Endothelial cell of umbilical vein (primary cell): ENCODE measurements around the gene ITGA5. TPM values are rescaled to one million over a fixed set of nuclear protein-coding genes. Genes with fewer than 3 reads are reported as not detected.

Experiments used
- BruUV-seq: library from RNA; stranded (reverse); fragments of 400-500 nt; replicated peaks from 2 replicates; lab custom pipeline; 2021; lab: Mats Ljungman, UMichigan
- CTCF ChIA-PET: fragments of 300-600, 350-600 bp; sonication (Branson Sonifier 250); formaldehyde crosslinking; loops from one replicate; lab custom pipeline; 2021; ENCODE audit warnings: antibody characterized with exemption, inconsistent platforms; lab: Charles Lee
- POLR2A ChIA-PET: fragments of 300-600, 350-600 bp; sonication (Branson Sonifier 250); formaldehyde crosslinking; loops from one replicate; lab custom pipeline; 2021; ENCODE audit warnings: antibody characterized with exemption, inconsistent platforms; lab: Charles Lee
- DNase-seq: peaks from one replicate; pipeline ENCODE4 v3.0.0-alpha.2; 2011; ENCODE audit warnings: low read depth, low spot score
- FAIRE-seq: peaks from 2 replicates; lab custom pipeline; 2011; peaks lifted over from hg19 to GRCh38; lab: Jason Lieb, UNC
- H2AFZ ChIP-seq: 2 replicates; pipeline ENCODE4 v1.6.0; 2012; ENCODE audit warnings: low read depth, low read length, control low read depth, inconsistent platforms
- H3K27ac ChIP-seq: 2 replicates; pipeline ENCODE4 v1.5.1; 2011; ENCODE audit warnings: low read depth, mild to moderate bottlenecking, control low read depth, low read length, moderate library complexity; ENCODE audit not compliant: insufficient read depth
- H3K27me3 ChIP-seq, 2 experiments: 2 replicates each; pipeline versions ENCODE4 v1.6.0 to v1.6.1; 2011; ENCODE audit warnings: low read length in 2 of 2, mixed read lengths in 1 of 2; ENCODE audit not compliant: control insufficient read depth in 2 of 2, insufficient read depth in 2 of 2
- H3K36me3 ChIP-seq, 2 experiments: 2 replicates in 1 of 2; 3 replicates in 1 of 2; pipeline ENCODE4 v1.5.1; 2011; ENCODE audit warnings: low read length in 2 of 2, mild to moderate bottlenecking in 1 of 2, moderate library complexity in 1 of 2; ENCODE audit not compliant: control insufficient read depth in 2 of 2, insufficient read depth in 2 of 2; ENCODE audit errors: extremely low read depth in 1 of 2
- H3K4me1 ChIP-seq: 3 replicates; pipeline ENCODE4 v1.5.1; 2011; ENCODE audit warnings: mild to moderate bottlenecking, low read length; ENCODE audit not compliant: control insufficient read depth, insufficient read depth; ENCODE audit errors: extremely low read depth
- H3K4me2 ChIP-seq: 2 replicates; pipeline ENCODE4 v1.6.1; 2011; ENCODE audit warnings: low read length, control low read depth, mixed read lengths; ENCODE audit not compliant: insufficient read depth
- H3K4me3 ChIP-seq, 3 experiments: fragments of 200-600 bp in 1 of 3; sonication (generic), shearing (Covaris generic) in 1 of 3; replicated peaks in 1 of 3; 2 replicates each; pipeline ENCODE4 v1.5.1; 2011 to 2016; ENCODE audit warnings: control low read depth in 3 of 3, low read length in 3 of 3, mild to moderate bottlenecking in 2 of 3, inconsistent platforms in 1 of 3, low read depth in 1 of 3, moderate library complexity in 1 of 3; ENCODE audit not compliant: insufficient read depth in 1 of 3
- H3K79me2 ChIP-seq: 2 replicates; pipeline ENCODE4 v1.6.0; 2012; ENCODE audit warnings: low read length, inconsistent platforms; ENCODE audit not compliant: control insufficient read depth, insufficient read depth
- H3K9ac ChIP-seq: replicated peaks from 2 replicates; pipeline ENCODE3; 2011; ENCODE audit warnings: low read length, control low read depth; ENCODE audit not compliant: insufficient read depth; ENCODE audit errors: extremely low read depth
- H3K9me1 ChIP-seq: replicated peaks from 3 replicates; pipeline ENCODE4 v1.6.0; 2011; ENCODE audit warnings: mild to moderate bottlenecking, low read length; ENCODE audit not compliant: control insufficient read depth, insufficient read depth; ENCODE audit errors: extremely low read depth
- H3K9me3 ChIP-seq: replicated peaks from 2 replicates; pipeline ENCODE4 v1.5.1; 2012; ENCODE audit warnings: low read length, inconsistent platforms; ENCODE audit not compliant: control insufficient read depth, insufficient read depth
- H4K20me1 ChIP-seq: replicated peaks from 2 replicates; pipeline ENCODE3; 2011; ENCODE audit warnings: mild to moderate bottlenecking, low read length; ENCODE audit not compliant: control insufficient read depth, insufficient read depth; ENCODE audit errors: extremely low read depth
- CTCF ChIP-seq, 2 donors: IDR thresholded peaks; 1 replicate in 1 of 2; 2 replicates in 1 of 2; pipeline ENCODE4 v1.5.1; 2011; ENCODE audit warnings: low read length in 2 of 2, mild to moderate bottlenecking in 2 of 2, moderate library complexity in 2 of 2, control low read depth in 1 of 2, inconsistent platforms in 1 of 2, low read depth in 1 of 2; ENCODE audit not compliant: insufficient read depth in 1 of 2; ENCODE audit errors: extremely low read depth in 1 of 2
- EZH2 ChIP-seq: IDR thresholded peaks from 2 replicates; pipeline ENCODE4 v1.6.1; 2012; ENCODE audit warnings: borderline replicate concordance, low read depth, mild to moderate bottlenecking, moderate library complexity, low read length, inconsistent platforms; ENCODE audit not compliant: severe bottlenecking
- FOS ChIP-seq: IDR thresholded peaks from 2 replicates; pipeline ENCODE4 v1.6.1; 2011; ENCODE audit warnings: mild to moderate bottlenecking, low read length, moderate library complexity, borderline replicate concordance; ENCODE audit not compliant: insufficient read depth
- GATA2 ChIP-seq: IDR thresholded peaks from 2 replicates; pipeline ENCODE4 v1.7.0; 2011; ENCODE audit warnings: low read depth, mild to moderate bottlenecking, moderate library complexity, mixed read lengths, low read length; ENCODE audit not compliant: insufficient read length, insufficient read depth
- JUN ChIP-seq: IDR thresholded peaks from 2 replicates; pipeline ENCODE4 v1.6.1; 2011; ENCODE audit warnings: borderline replicate concordance, low read depth; ENCODE audit not compliant: insufficient read length, insufficient read depth
- MAX ChIP-seq: IDR thresholded peaks from 2 replicates; pipeline ENCODE4 v1.6.1; 2011; ENCODE audit not compliant: insufficient read depth, insufficient read length
- MYC ChIP-seq: IDR thresholded peaks from one replicate; pipeline ENCODE4 v1.6.1; 2011; ENCODE audit warnings: mild to moderate bottlenecking, low read depth, low read length
- POLR2A ChIP-seq: IDR thresholded peaks from 2 replicates; pipeline ENCODE4 v1.6.1; 2012; ENCODE audit warnings: low read depth, mild to moderate bottlenecking, control low read depth, low read length
- POLR2AphosphoS5 ChIP-seq: IDR thresholded peaks from 2 replicates; pipeline ENCODE4 v1.6.1; 2012; ENCODE audit warnings: low read depth, mild to moderate bottlenecking, control low read depth, low read length, moderate library complexity; ENCODE audit not compliant: insufficient read depth
- dilution Hi-C: fragments of 300-500 bp; cut with MboI; formaldehyde crosslinking; loops from one replicate; pipeline ENCODE4 v1.15.0; 2019; ENCODE audit warnings: low sequenced_read_pairs; ENCODE audit not compliant: extremely low pct_ligation_motif_present
- intact Hi-C: fragments of 100-400 bp; cut with micrococcal nuclease; formaldehyde crosslinking; loops from one replicate; pipeline ENCODE4 v1.10.0; 2022
- polyA plus RNA-seq, 4 experiments: library from polyadenylated mRNA; depleted of rRNA in 3 of 4; stranded (reverse) in 3 of 4; unstranded in 1 of 4; fragments of >200 nt; gene quantifications; 2 replicates each; pipeline versions ENCODE4 v1.2.1 to v1.2.3, GENCODE V29; 2011 to 2012; ENCODE audit warnings: missing spikeins in 1 of 4
- total RNA-seq: library from RNA; stranded (reverse); gene quantifications from 2 replicates; pipeline ENCODE4 v1.2.3, GENCODE V29; 2021

Gene ITGA5
- total and polyA plus RNA-seq, 2 donors (not counting 3 experiments of a cell fraction or from before 2014, with no cell fraction given): 657 to 938 TPM

GRCh38 chr12:54455760-54456469 lies 36.8 kb upstream of the ITGA5 start:
- no TSS peak for BruUV-seq
- Histone ChIP-seq H3K79me2 (no peaks in the 10 kb centered on the region), H3K9me1 (no peaks in the 10 kb centered on the region), H4K20me1 (no peaks in the 10 kb centered on the region), H3K36me3 (no peaks in the 10 kb centered on the region), H3K4me2 (no peak overlapping the region), H3K4me3 (no peak overlapping the region), H3K27ac (no peak overlapping the region), H3K9me3 (no peaks in the 10 kb centered on the region), H3K27me3 (peaks cover 3% of the 10 kb centered on the region in 2 experiments), H3K9ac (no peak overlapping the region), H2AFZ (no peak overlapping the region), H3K4me1 (peaks cover 8% of the 10 kb centered on the region)
- intact Hi-C loops: no loop called here
- dilution Hi-C loops: no loop called here
- DNase-seq (peak; percentile 41), FAIRE-seq (no peak)
- no peak for TF ChIP-seq MAX
- TF ChIP-seq FOS: peak; percentile 17
- CTCF ChIA-PET: interaction anchor here (1.6 to 2.0 kb wide), 3 partner anchors 17 to 85 kb away, joined by 4 to 8 read pairs (median 6); no protein-coding TSS in a partner anchor
- POLR2A ChIA-PET: no interaction called here

GRCh38 chr12:54452628-54453027 lies 33.6 kb upstream of the ITGA5 start:
- H2AFZ ChIP-seq: no peak overlapping the region
- H3K9me1 ChIP-seq: no peaks in the 10 kb centered on the region
- no peak overlapping the region for H3K4me2 ChIP-seq
- no peaks in the 10 kb centered on the region for H3K9me3 ChIP-seq
- ChIA-PET CTCF (interaction anchor here (1.1 to 1.6 kb wide), 3 partner anchors 8 to 120 kb away, joined by 3 to 4 read pairs (median 3); no protein-coding TSS in a partner anchor), POLR2A (no interaction called here)
- no peak overlapping the region for H3K9ac ChIP-seq
- no peaks in the 10 kb centered on the region for H3K36me3 ChIP-seq
- no peak for DNase-seq
- no peak overlapping the region for H3K4me3 ChIP-seq
- H3K27me3 ChIP-seq: peaks cover 0 to 3% of the 10 kb centered on the region in 2 experiments
- dilution Hi-C loops (no loop called here), intact Hi-C loops (no loop called here)
- BruUV-seq: no TSS peak
- no peak overlapping the region for H3K27ac ChIP-seq
- H4K20me1 ChIP-seq: no peaks in the 10 kb centered on the region
- TF ChIP-seq EZH2 (no peak), GATA2 (no peak), CTCF (IDR thresholded peaks at IDR 0.05; ENCODE audit: extremely low read depth in 1 of 2, insufficient read depth in 1 of 2, low read depth in 1 of 2, low read length in 2 of 2) (no peak), POLR2A (no peak), POLR2AphosphoS5 (no peak), MAX (no peak), JUN (no peak), MYC (no peak), FOS (no peak)
- peaks cover 8% of the 10 kb centered on the region for H3K4me1 ChIP-seq
- no peak for FAIRE-seq
- no peaks in the 10 kb centered on the region for H3K79me2 ChIP-seq
